ENCODE data around the gene SORBS2.

SORBS2 gene

GRCh38 chr4:185666156-185666555, 145.8 kb downstream of the SORBS2 start:
- DNase-seq, result no peak

- peak in 1 of 14 donors; percentile 41 for DNase-seq
Measured at GRCh38 chr4:185665655-185666054, 146.3 kb downstream of the SORBS2 start.

- DNase-seq, result no peak
Measured at GRCh38 chr4:185664481-185664880, 147.5 kb downstream of the SORBS2 start.

GRCh38 chr4:185662030-185662778, 149.8 kb downstream of the SORBS2 start:
- no peak for DNase-seq

- DNase-seq, result no peak
Measured at GRCh38 chr4:185660340-185660739, 151.7 kb downstream of the SORBS2 start.

- DNase-seq, result peak in 1 of 14 donors; percentile 52
Measured at GRCh38 chr4:185657699-185658098, 154.3 kb downstream of the SORBS2 start.

GRCh38 chr4:185657183-185657582, 154.8 kb downstream of the SORBS2 start:
- DNase-seq, result peak in 4 of 14 donors; percentile 5 to 52 (median 15)

- DNase-seq, result peak in 9 of 14 donors; percentile 8 to 55 (median 24)
Measured at GRCh38 chr4:185656467-185656931, 155.5 kb downstream of the SORBS2 start.

GRCh38 chr4:185654965-185655554, 156.9 kb downstream of the SORBS2 start:
- DNase-seq, result peak in 1 of 14 donors; percentile 50

GRCh38 chr4:185654311-185654710, 157.7 kb downstream of the SORBS2 start:
- peak in 1 of 14 donors; percentile 84 for DNase-seq

GRCh38 chr4:185651851-185652250, 160.1 kb downstream of the SORBS2 start:
- DNase-seq, result no peak

GRCh38 chr4:185651137-185651677, 160.8 kb downstream of the SORBS2 start:
- no peak for DNase-seq

- DNase-seq, result no peak
Measured at GRCh38 chr4:185648631-185649030, 163.4 kb downstream of the SORBS2 start.

GRCh38 chr4:185645403-185645802, 166.6 kb downstream of the SORBS2 start:
- no peak for DNase-seq

- DNase-seq, result no peak
Measured at GRCh38 chr4:185644408-185644807, 167.6 kb downstream of the SORBS2 start.

GRCh38 chr4:185642907-185643306, 169.1 kb downstream of the SORBS2 start:
- no peak for DNase-seq

GRCh38 chr4:185640811-185641675, 171.0 kb downstream of the SORBS2 start:
- peak in 1 of 14 donors; percentile 41 for DNase-seq

GRCh38 chr4:185638548-185639301, 173.3 kb downstream of the SORBS2 start:
- DNase-seq, result no peak

GRCh38 chr4:185638093-185638492, 173.9 kb downstream of the SORBS2 start:
- DNase-seq, result no peak

GRCh38 chr4:185637163-185637875, 174.7 kb downstream of the SORBS2 start:
- DNase-seq, result no peak

GRCh38 chr4:185634066-185634652, 177.8 kb downstream of the SORBS2 start:
- DNase-seq, result no peak
